HG02938 (cell line): Measurements from ENCODE around the gene PHACTR2.
"Not testable (repeated sequence)": the region's sequence is repeated elsewhere in the genome, so short reads cannot be mapped to it uniquely, and the experiment has no call there.

Experiments
- ATAC-seq: cut with Tn5 transposase; IDR thresholded peaks from one replicate; pipeline ENCODE4 v1.9.1; 2021; ENCODE audit warnings: mild to moderate bottlenecking, moderate library complexity; ENCODE audit not compliant: unreplicated experiment

The PHACTR2 gene

GRCh38 chr6:143758551-143758950, 80.8 kb downstream of the PHACTR2 start:
- ATAC-seq, result no peak

GRCh38 chr6:143759666-143760065, 81.9 kb downstream of the PHACTR2 start:
- ATAC-seq, result no peak

GRCh38 chr6:143761074-143761473, 83.3 kb downstream of the PHACTR2 start:
- ATAC-seq, result no peak

GRCh38 chr6:143762126-143762525, 84.4 kb downstream of the PHACTR2 start:
- no peak for ATAC-seq

GRCh38 chr6:143765422-143766184, 87.8 kb downstream of the PHACTR2 start:
- no peak for ATAC-seq

GRCh38 chr6:143766185-143766553, 88.4 kb downstream of the PHACTR2 start:
- no peak for ATAC-seq

GRCh38 chr6:143767433-143767832, 89.7 kb downstream of the PHACTR2 start:
- ATAC-seq, result no peak

- ATAC-seq, result no peak
Observed at GRCh38 chr6:143772116-143773086, 94.6 kb downstream of the PHACTR2 start.

GRCh38 chr6:143773506-143774150, 95.9 kb downstream of the PHACTR2 start:
- no peak for ATAC-seq

GRCh38 chr6:143774347-143774746, 96.6 kb downstream of the PHACTR2 start:
- ATAC-seq, result no peak

GRCh38 chr6:143775336-143775735, 97.6 kb downstream of the PHACTR2 start:
- no peak for ATAC-seq

- ATAC-seq, result no peak
Observed at GRCh38 chr6:143778926-143779325, 101.2 kb downstream of the PHACTR2 start.

GRCh38 chr6:143782481-143782880, 104.7 kb downstream of the PHACTR2 start:
- no peak for ATAC-seq

- ATAC-seq, result no peak
Observed at GRCh38 chr6:143783077-143783476, 105.3 kb downstream of the PHACTR2 start.

- ATAC-seq, result no peak
Observed at GRCh38 chr6:143784316-143784715, 106.6 kb downstream of the PHACTR2 start.

GRCh38 chr6:143786371-143786770, 108.6 kb downstream of the PHACTR2 start:
- not testable (repeated sequence) for ATAC-seq

- ATAC-seq, result no peak
Observed at GRCh38 chr6:143792402-143793279, 114.9 kb downstream of the PHACTR2 start.

GRCh38 chr6:143793280-143793619, 115.5 kb downstream of the PHACTR2 start:
- ATAC-seq, result no peak

- ATAC-seq, result not testable (repeated sequence)
Observed at GRCh38 chr6:143796551-143796950, 118.8 kb downstream of the PHACTR2 start.

GRCh38 chr6:143798487-143798886, 120.7 kb downstream of the PHACTR2 start:
- not testable (repeated sequence) for ATAC-seq
